Measurements from ENCODE around the gene FAM114A2.

- TF ChIP-seq ZBTB1 (tag by site-specific recombination; IDR thresholded peaks at IDR 0.05): no peak
- no peak for TF ChIP-seq ZNF18 (tag by site-specific recombination; IDR thresholded peaks at IDR 0.05)
- TF ChIP-seq TCF7L2 (IDR thresholded peaks at IDR 0.05; ENCODE audit: borderline replicate concordance, low read depth, low read length): no peak
- no peak for TF ChIP-seq ZBTB49 (tag by site-specific recombination; IDR thresholded peaks at IDR 0.05; ENCODE audit: low read depth)
- no peak for TF ChIP-seq CTCF (tag by site-specific recombination; IDR thresholded peaks at IDR 0.05)
- no peak for TF ChIP-seq RBAK (tag by site-specific recombination; IDR thresholded peaks at IDR 0.05)
- no peak for TF ChIP-seq PBX3 (CRISPR knock-in tag; IDR thresholded peaks at IDR 0.05)
- no peak for TF ChIP-seq ZNF311 (tag by site-specific recombination; IDR thresholded peaks at IDR 0.05; ENCODE audit: borderline replicate concordance)
- TF ChIP-seq WT1 (tag by site-specific recombination; IDR thresholded peaks at IDR 0.05): no peak
- TF ChIP-seq ZNF76 (tag by site-specific recombination; IDR thresholded peaks at IDR 0.05; ENCODE audit: borderline replicate concordance, low read depth): no peak
- no peak for TF ChIP-seq ZFP3 (tag by site-specific recombination; IDR thresholded peaks at IDR 0.05; ENCODE audit: low read depth)
These were observed 53.2 kb downstream of the FAM114A2 start for GRCh38 chr5:153985498-153985897.
